K562 (cell line): ENCODE measurements around the gene KRTAP19-3. TPM values are rescaled to one million over a fixed set of nuclear protein-coding genes. Genes with fewer than 3 reads are reported as not detected.

Experiments
- CHAMP1 ChIP-seq: fragments of 450-650 bp; IDR thresholded peaks from 2 replicates; pipeline ENCODE4 v1.6.1; 2016; ENCODE audit warnings: mild to moderate bottlenecking
- GATA2 ChIP-seq: sonication (generic); formaldehyde crosslinking; IDR thresholded peaks from 2 replicates; pipeline ENCODE4 v1.4.0; 2020; ENCODE audit warnings: mild to moderate bottlenecking, missing genetic modification reagents
- KLF10 ChIP-seq: fragments of 250-450 bp; sonication (Bioruptor Pico); IDR thresholded peaks from 2 replicates; pipeline ENCODE4 v1.6.1; 2021; ENCODE audit warnings: matching md5 sums
- MGA ChIP-seq: fragments of 450-650 bp; IDR thresholded peaks from 2 replicates; pipeline ENCODE4 v1.6.1; 2016; ENCODE audit warnings: mild to moderate bottlenecking, moderate library complexity
- NFRKB ChIP-seq: fragments of 450-650 bp; IDR thresholded peaks from 2 replicates; pipeline ENCODE4 v1.6.1; 2016; ENCODE audit warnings: low read depth
- PHF8 ChIP-seq: fragments of 200-600 bp; sonication (generic); IDR thresholded peaks from 2 replicates; pipeline ENCODE4 v1.6.1; 2012; ENCODE audit warnings: mixed run types, mild to moderate bottlenecking, inconsistent platforms, low read length, moderate library complexity, borderline replicate concordance
- PURB ChIP-seq: sonication (generic); formaldehyde crosslinking; IDR thresholded peaks from 2 replicates; pipeline ENCODE4 v1.9.0; 2021; ENCODE audit warnings: low read depth, mild to moderate bottlenecking, missing genetic modification reagents
- TCF15 ChIP-seq: fragments of 250-450 bp; sonication (Bioruptor Pico); IDR thresholded peaks from 2 replicates; pipeline ENCODE4 v1.8.0; 2022; ENCODE audit warnings: moderate library complexity, mild to moderate bottlenecking, inconsistent platforms
- ZFP30 ChIP-seq: fragments of 250-450 bp; sonication (Bioruptor Pico); IDR thresholded peaks from 2 replicates; pipeline ENCODE4 v1.8.0; 2022; ENCODE audit warnings: moderate library complexity, mild to moderate bottlenecking, inconsistent platforms, borderline replicate concordance
- polyA plus RNA-seq, 8 experiments: library from polyadenylated mRNA; depleted of rRNA in 4 of 8; stranded (reverse) in 5 of 8; unstranded in 3 of 8; fragments of >200 nt; fragmentation: Nextera tagmentation in 2 of 8; fragmentation: Illumina TruSeq in 1 of 8; extraction: Ambion mirVana in 2 of 8; extraction: Trizol in 1 of 8; gene quantifications; 2 replicates each; pipeline versions ENCODE4 v1.2.1 to v1.2.3, GENCODE V29; 2011 to 2014; ENCODE audit warnings: inconsistent platforms in 1 of 8, missing spikeins in 1 of 8
- total RNA-seq, 7 experiments: library from RNA; depleted of rRNA in 6 of 7; stranded (reverse); fragments of >200 nt in 6 of 7; fragmentation: Illumina TruSeq in 2 of 7; extraction: Trizol in 2 of 7; gene quantifications; 2 replicates each; pipeline versions ENCODE4 v1.2.1 to v1.2.3, GENCODE V29; 2011 to 2021; ENCODE audit warnings: low replicate concordance in 1 of 7
- TF ChIP-seq, protein P1 (sequence below): fragments of 250-450 bp; sonication (Bioruptor Pico); IDR thresholded peaks from 2 replicates; pipeline ENCODE4 v1.4.0; 2020; ENCODE audit warnings: mild to moderate bottlenecking

KRTAP19-3 gene
- total and polyA plus RNA-seq, 9 of the 15 experiments (the other 6 are each of a cell fraction or from before 2014, with no cell fraction given), result not detected

DNA sequence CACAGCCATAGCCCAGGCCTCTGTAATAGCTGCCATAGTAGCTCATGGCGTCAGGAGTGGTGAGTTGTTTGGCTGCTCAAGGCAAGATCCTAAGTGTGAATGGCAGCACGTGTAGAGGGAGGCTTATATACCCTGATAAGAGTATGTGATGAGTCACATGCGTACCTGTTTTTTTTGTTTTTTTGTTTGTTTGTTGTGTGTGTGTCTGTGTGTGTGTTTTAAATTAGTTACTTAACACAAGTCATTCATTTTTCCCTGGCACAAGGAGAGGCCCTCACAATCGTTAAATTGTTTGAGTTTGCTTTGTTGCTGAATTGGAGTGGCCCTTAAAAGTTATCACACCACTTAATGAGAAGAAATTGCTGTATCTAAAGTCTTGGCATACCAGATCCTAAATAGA lies 5.3 kb upstream of the KRTAP19-3 start, which contains the start of gene KRTAP19-4 (continued):
- TF ChIP-seq MGA, result no peak
- no peak for TF ChIP-seq NFRKB
- TF ChIP-seq, protein P1, sequence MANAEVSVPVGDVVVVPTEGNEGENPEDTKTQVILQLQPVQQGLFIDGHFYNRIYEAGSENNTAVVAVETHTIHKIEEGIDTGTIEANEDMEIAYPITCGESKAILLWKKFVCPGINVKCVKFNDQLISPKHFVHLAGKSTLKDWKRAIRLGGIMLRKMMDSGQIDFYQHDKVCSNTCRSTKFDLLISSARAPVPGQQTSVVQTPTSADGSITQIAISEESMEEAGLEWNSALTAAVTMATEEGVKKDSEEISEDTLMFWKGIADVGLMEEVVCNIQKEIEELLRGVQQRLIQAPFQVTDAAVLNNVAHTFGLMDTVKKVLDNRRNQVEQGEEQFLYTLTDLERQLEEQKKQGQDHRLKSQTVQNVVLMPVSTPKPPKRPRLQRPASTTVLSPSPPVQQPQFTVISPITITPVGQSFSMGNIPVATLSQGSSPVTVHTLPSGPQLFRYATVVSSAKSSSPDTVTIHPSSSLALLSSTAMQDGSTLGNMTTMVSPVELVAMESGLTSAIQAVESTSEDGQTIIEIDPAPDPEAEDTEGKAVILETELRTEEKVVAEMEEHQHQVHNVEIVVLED (CRISPR knock-in tag), result no peak
- no peak for TF ChIP-seq KLF10 (CRISPR knock-in tag)
- TF ChIP-seq GATA2 (CRISPR knock-in tag), result no peak
- no peak for TF ChIP-seq PURB (CRISPR knock-in tag)
- no peak for TF ChIP-seq CHAMP1
- no peak for TF ChIP-seq TCF15 (CRISPR knock-in tag)
- no peak for TF ChIP-seq PHF8
- no peak for TF ChIP-seq ZFP30 (CRISPR knock-in tag)
